Chondrocyte (in vitro differentiated cells): Measurements from ENCODE around the gene PLSCR2. TPM values are rescaled to one million over a fixed set of nuclear protein-coding genes. Genes with fewer than 3 reads are reported as not detected.

Experiments
- DNase-seq: peaks from one replicate; pipeline ENCODE4 v3.0.0; 2021; ENCODE audit warnings: mixed read lengths, low spot score
- H3K27ac Mint-ChIP-seq: one replicate; pipeline ENCODE4 v1.8.0; 2021; ENCODE audit warnings: mild to moderate bottlenecking, moderate library complexity, mixed read lengths; ENCODE audit not compliant: unreplicated experiment
- H3K27me3 Mint-ChIP-seq: 2 replicates; pipeline ENCODE4 v1.8.0; 2021; ENCODE audit warnings: low read depth, mixed read lengths
- H3K36me3 Mint-ChIP-seq: 2 replicates; pipeline ENCODE4 v1.8.0; 2021; ENCODE audit warnings: low read depth, mixed read lengths
- H3K4me1 Mint-ChIP-seq: 2 replicates; pipeline ENCODE4 v1.8.0; 2021; ENCODE audit warnings: low read depth, mild to moderate bottlenecking, mixed read lengths
- H3K4me3 Mint-ChIP-seq: one replicate; pipeline ENCODE4 v1.8.0; 2021; ENCODE audit warnings: mild to moderate bottlenecking, moderate library complexity, mixed read lengths; ENCODE audit not compliant: unreplicated experiment
- H3K9me3 Mint-ChIP-seq: 2 replicates; pipeline ENCODE4 v1.8.0; 2021; ENCODE audit warnings: low read depth, mixed read lengths
- CTCF ChIP-seq: fragments of 200-600 bp; sonication (generic); IDR thresholded peaks from 2 replicates; pipeline ENCODE4 v1.5.0; 2021; ENCODE audit warnings: antibody characterized with exemption, mild to moderate bottlenecking, moderate library complexity
- total RNA-seq: library from RNA; stranded (reverse); gene quantifications from 3 replicates; pipeline ENCODE4 v1.2.1, GENCODE V29; 2021

PLSCR2 gene
- total RNA-seq, 1 donor from 2014 or later = not detected

- peaks cover 10% of the 10 kb centered on the region for H3K9me3 Mint-ChIP-seq
- no peaks in the 10 kb centered on the region for H3K27me3 Mint-ChIP-seq
- H3K4me1 Mint-ChIP-seq = no peaks in the 10 kb centered on the region
- no peak overlapping the region for H3K4me3 Mint-ChIP-seq
- peaks cover 4% of the 10 kb centered on the region for H3K36me3 Mint-ChIP-seq
- H3K27ac Mint-ChIP-seq = no peak overlapping the region
- DNase-seq = no peak
- TF ChIP-seq CTCF = no peak
Measured at GRCh38 chr3:146432066-146432465, 37.3 kb downstream of the PLSCR2 start.

- no peak for DNase-seq
- Mint-ChIP-seq H3K36me3 (peaks cover 3% of the 10 kb centered on the region), H3K9me3 (peaks cover 10% of the 10 kb centered on the region), H3K4me1 (no peaks in the 10 kb centered on the region), H3K27me3 (no peaks in the 10 kb centered on the region), H3K27ac (no peak overlapping the region), H3K4me3 (no peak overlapping the region)
- TF ChIP-seq CTCF = no peak
Measured at GRCh38 chr3:146431240-146431639, 38.1 kb downstream of the PLSCR2 start.

- Mint-ChIP-seq H3K36me3 (peaks cover 3% of the 10 kb centered on the region), H3K4me1 (peaks cover 22% of the 10 kb centered on the region), H3K27ac (no peak overlapping the region), H3K4me3 (no peak overlapping the region), H3K27me3 (no peaks in the 10 kb centered on the region), H3K9me3 (peaks cover 7% of the 10 kb centered on the region)
- TF ChIP-seq CTCF = no peak
- DNase-seq = no peak
Measured at GRCh38 chr3:146425341-146425740, 44.0 kb downstream of the PLSCR2 start.

- H3K4me1 Mint-ChIP-seq = peaks cover 22% of the 10 kb centered on the region
- DNase-seq = no peak
- no peak overlapping the region for H3K4me3 Mint-ChIP-seq
- H3K27ac Mint-ChIP-seq = peak overlapping the region; percentile 15
- H3K27me3 Mint-ChIP-seq = no peaks in the 10 kb centered on the region
- H3K9me3 Mint-ChIP-seq = no peaks in the 10 kb centered on the region
- H3K36me3 Mint-ChIP-seq = no peaks in the 10 kb centered on the region
- no peak for TF ChIP-seq CTCF
Measured at GRCh38 chr3:146421819-146422759, 47.3 kb downstream of the PLSCR2 start.

GRCh38 chr3:146416366-146416765 is 53.0 kb downstream of the PLSCR2 start:
- Mint-ChIP-seq H3K27ac (no peak overlapping the region), H3K36me3 (peaks cover 6% of the 10 kb centered on the region), H3K4me3 (no peak overlapping the region), H3K27me3 (no peaks in the 10 kb centered on the region), H3K9me3 (peaks cover 11% of the 10 kb centered on the region), H3K4me1 (peaks cover 1% of the 10 kb centered on the region)
- DNase-seq = no peak
- TF ChIP-seq CTCF = no peak
